GM19324 (cell line): Measurements from ENCODE around the gene PHTF2.
"Not testable (repeated sequence)": the region's sequence is repeated elsewhere in the genome, so short reads cannot be mapped to it uniquely, and the experiment has no call there.

Source experiments
- ATAC-seq: cut with Tn5 transposase; IDR thresholded peaks from one replicate; pipeline ENCODE4 v1.9.1; 2021; ENCODE audit warnings: mild to moderate bottlenecking, moderate library complexity; ENCODE audit not compliant: unreplicated experiment, low FRiP score

The PHTF2 gene

DNA sequence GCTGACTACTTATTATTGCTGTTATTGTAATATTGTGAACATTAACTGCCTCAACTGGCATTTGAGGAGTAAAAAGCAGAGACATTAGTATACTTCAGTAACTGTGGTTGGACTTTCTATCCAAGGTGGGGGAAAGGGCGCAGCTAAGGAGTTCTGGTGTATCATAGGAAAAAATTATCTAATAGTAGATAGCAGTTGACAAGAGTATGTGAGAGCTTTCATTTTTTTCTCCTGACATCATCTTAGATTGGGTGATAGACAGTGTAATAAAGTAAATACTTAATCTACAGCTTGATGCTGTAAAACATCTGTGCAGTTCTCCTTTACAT lies 68.9 kb downstream of the PHTF2 start:
- ATAC-seq = no peak

DNA sequence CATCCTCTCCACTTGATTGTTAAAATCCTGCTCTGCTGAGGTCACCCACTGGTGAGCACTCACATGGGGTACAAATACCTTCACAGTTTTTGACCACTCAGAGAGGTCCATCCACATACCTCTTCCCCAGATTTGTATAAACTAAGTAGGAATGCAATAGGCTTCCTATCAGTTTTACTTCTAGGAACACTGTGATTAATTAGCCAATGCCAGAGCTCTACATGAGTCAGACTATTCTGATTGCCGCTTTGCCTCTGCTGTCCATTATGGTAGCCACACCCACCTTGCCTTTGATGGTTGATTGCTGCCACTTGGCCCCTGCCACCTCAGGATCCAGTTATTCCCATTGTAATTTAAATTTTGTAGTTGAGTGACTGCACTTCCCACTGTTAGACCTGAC lies 73.7 kb downstream of the PHTF2 start:
- not testable (repeated sequence) for ATAC-seq

DNA sequence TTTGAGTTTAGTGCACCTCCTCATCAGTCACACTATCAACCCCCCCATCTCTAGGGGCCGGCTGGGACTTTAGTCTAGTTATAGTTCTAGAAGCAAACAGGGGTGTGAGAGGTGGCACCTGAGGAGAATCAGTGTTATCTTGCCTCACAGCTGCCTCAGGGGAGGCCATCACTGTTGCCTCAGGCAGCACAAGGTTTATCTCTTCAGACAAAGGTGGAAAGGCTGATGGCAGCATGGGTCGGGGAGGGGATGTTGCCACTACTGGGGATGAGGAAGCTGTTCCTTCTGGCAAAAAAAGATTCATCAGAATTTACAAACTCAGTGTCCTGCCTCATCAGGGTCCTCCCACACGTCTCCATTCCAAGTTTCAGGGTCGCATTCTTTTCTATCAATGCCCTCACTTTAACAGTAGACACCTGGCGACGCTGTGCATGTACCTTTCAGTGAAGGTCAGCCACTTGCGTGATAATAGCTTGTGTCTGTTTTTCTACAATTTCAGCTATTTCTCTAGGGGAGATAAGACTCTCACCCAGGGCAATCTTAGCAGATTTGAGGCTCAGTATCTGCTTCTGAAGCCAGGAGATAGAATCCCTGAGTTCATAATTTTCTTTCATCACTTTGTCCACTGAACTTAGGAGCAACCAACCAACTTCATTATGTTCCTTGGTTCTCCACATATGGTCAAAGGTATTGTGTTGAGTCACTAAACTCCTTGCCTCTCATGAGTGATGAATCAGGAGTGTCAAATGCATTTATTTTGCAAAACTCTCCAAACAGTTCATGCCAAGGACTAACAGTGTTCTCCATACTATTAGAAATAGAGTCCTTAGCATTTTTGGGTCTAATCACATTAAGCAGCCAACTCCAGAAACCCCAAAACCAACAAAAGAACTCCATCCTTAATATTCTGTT lies 75.1 kb downstream of the PHTF2 start:
- not testable (repeated sequence) for ATAC-seq

DNA sequence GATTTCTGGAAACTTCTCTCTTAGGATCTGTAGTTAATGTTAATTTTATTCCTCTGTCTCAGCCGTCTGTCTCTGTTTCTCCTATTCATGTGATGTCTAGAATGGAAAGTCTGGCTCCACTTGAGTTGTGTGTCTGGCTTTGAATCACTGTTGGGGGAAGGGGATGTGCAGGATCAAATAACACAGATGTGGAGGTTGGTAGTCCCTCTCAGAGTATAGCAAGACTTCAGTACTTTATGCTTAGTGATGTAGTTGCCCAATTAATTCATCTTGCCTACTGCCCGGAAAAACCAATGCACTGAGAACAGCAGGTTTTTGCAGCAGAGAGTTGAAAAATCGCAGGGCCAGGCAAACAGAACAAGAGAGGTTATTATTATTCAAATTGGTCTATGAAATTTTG lies 79.2 kb downstream of the PHTF2 start:
- ATAC-seq = no peak

DNA sequence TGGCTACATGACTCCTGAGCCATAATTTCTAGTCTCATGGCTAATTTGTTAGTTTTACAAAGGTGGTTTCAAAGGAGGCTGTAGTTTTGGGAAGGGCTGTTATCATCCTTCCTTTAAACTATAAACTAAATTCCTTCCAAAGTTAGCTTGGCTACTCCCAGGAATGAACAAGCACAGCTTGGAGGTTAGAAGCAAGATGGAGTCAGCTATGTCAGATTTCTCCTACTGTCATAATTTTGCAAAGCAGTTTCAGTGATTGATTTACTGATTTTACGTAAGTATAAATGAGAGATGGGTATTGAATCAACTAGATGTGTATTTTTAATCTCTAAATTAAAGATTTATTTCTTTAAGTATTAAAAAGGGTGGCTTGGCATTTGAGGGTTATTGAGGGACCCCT lies 79.9 kb downstream of the PHTF2 start:
- no peak for ATAC-seq

DNA sequence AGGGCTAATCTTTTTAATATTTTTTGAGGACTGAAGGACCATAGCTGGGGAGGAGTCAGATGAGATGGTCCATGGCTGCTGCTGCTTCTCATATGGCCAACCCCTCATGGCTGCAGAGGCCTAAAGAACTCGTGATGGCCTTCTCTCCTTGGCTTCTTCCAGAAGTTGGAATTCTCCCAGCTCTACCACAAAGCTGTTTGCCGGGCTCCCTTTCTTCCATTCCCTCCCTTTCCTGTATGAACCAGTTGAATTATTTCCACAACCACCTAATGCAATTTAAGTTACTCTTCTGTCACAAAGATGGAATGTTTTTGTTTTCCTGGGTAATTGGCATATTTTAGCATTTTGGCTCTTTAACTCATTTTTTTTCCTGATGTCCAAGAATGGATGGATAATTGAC lies 80.7 kb downstream of the PHTF2 start:
- no peak for ATAC-seq

DNA sequence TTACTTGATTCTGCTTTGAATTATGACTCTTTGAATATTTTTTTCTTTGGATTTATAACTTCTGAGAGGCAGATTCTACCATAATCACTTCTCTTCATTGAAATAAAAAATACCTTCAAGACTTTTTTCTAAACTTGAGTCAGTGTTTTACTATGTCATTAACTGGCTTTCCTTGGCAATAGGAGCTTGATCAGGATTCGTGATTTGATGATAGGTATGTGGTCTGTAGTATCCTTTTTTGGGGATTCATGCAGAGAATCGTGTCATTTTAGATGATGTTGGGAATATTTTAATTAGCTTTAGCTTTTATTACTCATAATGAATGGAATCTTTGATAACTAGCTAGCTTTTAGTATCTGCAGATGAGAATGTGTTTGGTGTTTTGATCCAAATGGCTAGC lies 83.3 kb downstream of the PHTF2 start:
- ATAC-seq = no peak

DNA sequence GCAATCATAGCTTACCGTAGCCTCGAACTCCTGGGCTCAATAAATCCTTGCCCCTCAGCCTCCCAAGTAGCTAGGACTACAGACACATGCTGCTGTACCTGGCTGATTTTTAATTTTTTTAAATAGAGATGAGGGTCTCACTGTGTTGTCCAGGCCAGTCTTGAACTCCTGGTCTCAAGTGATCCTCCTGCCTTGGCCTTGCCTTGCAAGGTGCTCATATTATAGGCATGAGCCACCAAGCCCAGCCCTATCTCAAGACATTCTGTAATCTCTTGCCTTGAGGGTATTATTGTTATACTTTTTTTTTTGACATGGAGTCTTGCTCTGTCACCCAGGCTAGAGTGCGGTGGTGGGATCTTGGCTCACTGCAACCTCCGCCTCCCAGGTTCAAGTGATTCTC lies 86.6 kb downstream of the PHTF2 start:
- ATAC-seq = no peak

DNA sequence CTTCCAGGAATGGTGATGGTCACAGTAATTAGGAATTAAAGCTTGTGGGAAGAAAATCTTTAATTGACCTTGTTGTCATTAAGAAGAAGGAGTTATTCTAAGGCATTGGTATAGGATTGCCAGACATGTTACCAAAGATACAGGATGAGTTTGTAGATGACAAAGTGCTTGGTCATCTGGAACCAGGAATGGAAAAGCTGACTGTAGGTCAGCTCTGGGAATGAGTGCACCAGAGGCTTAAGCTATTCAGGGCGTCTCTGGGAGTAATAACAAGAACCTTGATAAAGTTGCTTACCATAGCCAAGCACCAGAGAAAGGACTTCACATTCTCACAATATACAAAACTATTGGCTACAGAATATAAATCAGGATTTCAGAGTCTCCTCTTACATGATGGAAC lies 89.0 kb downstream of the PHTF2 start:
- no peak for ATAC-seq

DNA sequence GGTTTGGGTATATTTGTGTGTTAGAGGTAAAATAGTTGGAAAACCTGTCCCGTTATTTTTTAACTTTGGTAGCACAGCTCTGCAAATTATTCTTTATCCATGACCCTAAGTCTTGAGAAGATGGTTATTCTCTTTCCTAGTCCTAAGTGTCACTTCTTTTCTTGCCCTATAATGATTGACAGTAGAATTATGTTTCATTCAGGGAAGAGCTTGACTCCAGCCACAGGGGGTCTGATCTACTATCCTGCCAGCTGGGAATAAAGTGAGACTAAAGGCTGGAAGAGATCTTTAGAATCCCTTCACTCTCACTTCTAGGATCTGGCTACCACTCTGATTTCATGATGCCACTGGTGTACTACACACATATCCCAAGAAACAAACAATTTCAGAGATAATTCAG lies 90.4 kb downstream of the PHTF2 start:
- ATAC-seq = no peak

DNA sequence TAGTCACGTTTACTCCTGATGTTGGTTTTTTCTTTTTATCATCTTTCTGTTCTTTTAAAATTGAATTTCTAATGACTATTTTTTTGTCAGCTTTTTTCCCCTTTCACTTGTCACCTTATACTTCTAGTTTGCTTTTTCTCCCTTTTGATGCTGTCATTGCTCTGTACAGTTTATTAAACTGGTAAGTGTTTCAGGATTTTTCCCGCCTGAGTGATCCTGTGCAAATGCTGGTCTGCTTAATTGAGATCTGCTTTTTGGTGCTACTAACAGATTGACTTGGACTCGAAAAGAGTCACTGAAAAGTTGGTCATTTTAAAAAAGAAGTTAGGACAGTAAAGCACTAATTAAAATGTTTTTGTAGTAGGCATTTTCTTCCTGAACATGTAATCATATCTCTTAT lies 95.2 kb downstream of the PHTF2 start:
- ATAC-seq = no peak

DNA sequence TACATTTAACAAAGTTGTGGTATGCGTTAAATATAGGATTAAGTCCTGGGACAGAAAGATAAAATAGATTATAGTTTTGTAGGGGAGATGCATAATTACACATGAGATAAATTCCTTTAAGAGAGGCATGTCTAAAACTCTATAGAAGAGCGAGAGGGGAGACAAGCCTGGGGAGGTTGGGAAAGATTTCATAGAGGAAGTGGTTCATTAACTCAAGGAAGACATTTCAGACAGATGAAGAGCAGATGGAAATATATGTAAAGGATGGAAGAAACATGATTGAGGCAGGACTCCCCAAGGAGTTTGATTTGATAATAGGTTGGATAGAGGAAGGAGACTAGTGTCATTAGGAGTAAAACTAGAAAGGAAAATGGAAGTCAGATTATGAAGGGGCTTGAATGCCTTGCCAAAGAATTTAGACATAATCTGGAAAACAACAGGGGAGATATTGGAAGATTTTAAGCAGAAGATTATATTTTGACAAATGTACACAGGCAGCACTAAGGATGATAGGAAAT lies 96.1 kb downstream of the PHTF2 start:
- ATAC-seq = no peak

DNA sequence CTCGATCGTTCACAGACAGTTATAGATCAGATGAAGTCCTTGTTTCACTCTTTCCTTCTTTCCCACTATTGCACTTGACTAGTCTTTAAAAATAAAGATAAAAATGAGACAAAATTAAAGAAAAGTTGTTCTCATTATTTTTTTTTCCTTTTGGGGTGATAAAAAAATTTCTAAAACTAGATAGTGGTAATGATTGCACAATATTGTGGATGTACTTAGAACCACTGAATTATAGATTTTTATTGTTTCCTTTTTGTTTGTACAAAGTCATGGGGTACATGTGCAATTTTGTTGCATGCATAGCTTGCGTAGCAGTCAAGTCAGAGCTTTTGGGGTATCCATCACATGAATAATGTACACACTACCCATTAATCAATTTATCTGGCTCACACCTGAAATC lies 97.3 kb downstream of the PHTF2 start:
- no peak for ATAC-seq

DNA sequence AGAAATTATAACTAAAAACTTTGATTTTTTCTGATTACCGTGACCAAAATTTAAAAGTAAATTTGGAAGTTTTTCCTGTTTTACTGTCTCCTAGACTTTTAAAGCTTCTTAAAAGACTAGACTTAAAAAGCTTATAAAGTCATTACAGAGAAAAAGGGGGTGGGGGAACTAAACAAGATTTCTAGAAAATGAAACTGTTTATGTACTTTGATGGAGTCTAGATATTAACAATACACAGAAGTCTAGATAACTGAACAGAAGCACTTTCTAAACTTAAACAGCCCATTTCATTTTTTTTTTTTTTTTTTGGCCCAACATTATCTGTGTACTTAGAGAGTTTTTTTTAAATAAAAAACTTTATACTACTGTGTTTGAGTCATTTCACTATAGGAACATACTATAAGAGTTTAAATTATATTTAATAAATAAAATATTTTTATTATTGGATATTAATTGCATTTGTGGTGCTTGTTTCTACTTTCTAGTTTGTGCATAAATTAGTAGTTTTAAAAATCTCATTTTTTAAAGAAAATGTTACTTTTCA lies 98.5 kb downstream of the PHTF2 start:
- no peak for ATAC-seq

DNA sequence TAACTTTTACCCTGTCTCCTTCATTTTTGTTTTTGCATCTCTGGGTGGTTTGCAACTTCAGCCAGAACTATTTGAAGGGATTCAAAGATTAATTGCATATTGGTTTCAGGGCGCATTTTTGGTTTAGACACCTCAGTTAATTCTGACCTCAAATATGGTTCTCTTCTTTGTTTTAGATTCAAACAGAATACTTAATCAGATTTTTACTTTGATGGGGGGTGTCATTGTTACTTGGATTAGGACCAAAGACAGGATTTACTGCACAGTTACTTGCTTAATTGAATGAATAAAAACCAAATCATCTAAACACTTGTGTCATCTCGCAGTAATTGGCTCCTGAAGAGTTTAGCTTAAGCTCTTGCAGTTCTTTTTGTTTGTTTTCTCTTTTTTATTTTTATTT lies 100.9 kb downstream of the PHTF2 start:
- ATAC-seq = no peak

DNA sequence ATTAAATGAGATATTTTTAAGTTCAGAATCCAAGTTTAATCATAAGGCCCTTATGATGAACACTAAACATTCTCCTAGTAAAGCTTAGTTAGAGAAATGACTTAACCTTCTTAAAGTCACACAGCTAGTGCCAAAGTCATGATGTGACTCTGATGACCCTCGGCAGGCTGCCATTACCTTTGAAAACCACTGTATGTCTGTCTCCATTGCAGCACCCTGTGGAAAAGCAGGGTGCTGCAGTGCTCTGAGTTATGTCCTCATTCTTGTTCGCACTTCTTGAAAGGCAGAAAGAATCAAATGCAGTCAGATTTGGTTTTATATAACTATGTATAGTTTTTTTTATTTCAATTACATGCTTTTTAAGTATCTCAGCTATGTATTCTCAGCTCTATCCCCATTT lies 105.0 kb downstream of the PHTF2 start:
- no peak for ATAC-seq

DNA sequence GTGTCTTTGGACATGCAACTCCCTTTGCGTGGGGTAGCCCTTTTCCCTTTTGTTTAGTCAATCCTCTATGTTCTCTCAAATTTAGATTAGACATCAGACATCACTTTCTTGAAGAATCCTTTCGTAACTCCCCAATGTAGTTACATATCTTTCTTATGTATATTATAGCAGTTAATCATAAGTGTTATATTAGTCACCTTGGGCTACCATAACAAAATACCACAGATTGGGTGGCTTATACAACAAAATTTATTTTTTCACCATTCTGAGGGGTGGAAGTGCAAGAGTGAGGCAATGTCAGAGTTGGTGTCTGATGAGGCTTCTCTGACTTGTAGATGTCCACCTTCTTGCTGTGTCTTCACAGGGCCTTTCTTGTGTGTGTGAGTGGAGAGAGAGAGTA lies 105.7 kb downstream of the PHTF2 start:
- ATAC-seq = no peak

DNA sequence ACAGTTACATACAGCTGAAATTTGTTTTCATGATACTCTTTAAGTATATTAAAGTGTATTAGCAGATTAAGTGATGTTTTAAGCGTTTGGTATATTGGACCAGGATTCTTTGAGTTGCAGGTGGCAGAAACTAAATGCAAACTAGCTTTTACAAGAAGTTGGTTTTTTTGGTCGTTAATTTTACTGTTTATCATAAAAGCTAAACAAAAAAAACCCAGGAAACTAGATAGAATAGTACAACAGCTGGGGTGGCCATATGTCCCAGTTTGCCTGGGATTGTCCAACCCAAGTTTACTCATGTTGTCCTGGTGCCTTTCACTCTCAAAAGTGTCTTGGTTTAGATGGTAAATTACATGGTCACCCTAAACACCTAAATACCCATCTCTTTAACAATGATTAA lies 108.7 kb downstream of the PHTF2 start:
- ATAC-seq = no peak

DNA sequence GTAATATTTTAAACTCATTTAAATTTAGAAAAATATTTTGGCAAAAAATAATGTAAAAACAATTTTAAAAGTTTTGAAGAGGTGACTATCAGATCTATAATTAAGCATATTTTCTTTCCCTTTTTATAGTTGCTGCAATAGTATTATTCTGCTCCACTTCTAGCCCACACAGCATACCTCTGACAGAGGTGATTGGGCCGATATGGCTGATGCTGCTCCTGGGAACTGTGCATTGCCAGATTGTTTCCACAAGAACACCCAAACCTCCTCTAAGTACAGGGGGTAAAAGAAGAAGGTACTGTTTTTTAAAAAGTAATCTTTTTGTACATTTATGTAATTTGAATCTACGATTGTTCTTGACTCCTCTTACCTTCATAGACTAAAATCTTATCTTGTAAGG lies 110.1 kb downstream of the PHTF2 start:
- ATAC-seq = no peak

DNA sequence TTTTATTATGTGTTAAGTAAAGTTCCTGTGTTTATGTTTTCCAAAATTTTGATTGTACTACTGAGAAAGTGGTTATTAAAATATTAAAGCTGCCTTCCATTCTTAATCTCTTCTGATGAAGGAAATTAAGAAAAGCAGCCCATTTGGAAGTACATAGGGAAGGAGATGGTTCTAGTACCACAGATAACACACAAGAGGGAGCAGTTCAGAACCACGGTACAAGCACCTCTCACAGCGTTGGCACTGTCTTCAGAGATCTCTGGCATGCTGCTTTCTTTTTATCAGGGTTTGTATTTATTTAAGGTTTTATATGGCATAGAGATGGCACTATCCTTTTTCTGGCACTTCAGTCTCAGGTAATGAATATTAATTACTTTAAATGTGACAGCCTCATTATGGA lies 111.6 kb downstream of the PHTF2 start:
- no peak for ATAC-seq

DNA sequence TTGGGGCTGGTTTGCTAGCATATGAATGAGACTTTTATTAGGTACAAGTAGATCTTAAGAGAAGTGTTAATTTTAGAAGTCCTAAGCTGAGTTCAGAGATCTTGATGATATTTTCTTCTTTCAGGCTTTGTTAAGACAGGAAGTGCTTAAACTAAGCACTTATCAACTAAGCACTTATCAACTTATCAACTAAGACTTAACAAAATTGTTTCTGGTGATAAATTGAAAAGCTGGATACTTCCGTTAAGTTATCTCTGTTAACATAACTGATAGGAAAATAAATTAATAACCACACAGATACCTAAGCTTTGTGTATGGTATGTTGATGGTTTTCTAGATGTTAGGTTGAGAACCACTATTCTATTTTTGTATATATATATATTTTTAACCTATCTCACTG lies 113.7 kb downstream of the PHTF2 start:
- no peak for ATAC-seq

DNA sequence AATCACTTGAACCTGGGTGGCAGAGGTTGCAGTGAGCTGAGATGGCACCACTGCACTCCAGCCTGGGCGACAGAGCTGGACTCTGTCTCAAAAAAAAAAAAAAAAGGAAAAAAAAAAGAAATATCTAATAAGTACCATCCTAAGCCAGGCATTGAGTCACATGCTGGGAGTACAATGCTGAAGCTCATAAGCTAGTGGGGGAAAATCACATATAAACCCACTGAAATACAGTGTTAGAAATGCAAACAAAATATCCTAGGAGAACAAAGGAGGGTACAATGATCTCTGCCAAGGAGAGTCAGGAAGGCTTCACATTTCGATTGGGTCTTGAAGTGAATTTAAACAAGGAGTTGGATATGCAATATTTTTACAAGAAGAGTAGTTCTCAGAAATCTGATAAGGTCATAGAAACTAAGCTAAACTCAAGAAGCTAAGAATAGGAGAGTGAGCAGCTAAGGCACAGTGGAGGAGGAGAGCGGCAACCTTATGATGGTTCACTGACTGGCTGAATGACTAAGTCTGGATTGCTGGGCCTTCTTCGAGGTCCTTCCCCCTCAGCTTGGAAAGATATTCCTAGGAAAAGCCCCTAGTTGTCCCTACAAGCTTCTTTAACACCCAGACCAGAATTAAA lies 115.5 kb downstream of the PHTF2 start:
- ATAC-seq = no peak
